HG02870 (cell line): ENCODE data around the gene YWHAH.

Source experiments
- ATAC-seq: cut with Tn5 transposase; IDR thresholded peaks from one replicate; pipeline ENCODE4 v1.9.1; 2021; ENCODE audit warnings: mild to moderate bottlenecking, moderate library complexity; ENCODE audit not compliant: unreplicated experiment

YWHAH gene

GRCh38 chr22:31947296-31947695 is 3.0 kb downstream of the YWHAH start:
- no peak for ATAC-seq

- no peak for ATAC-seq
Observed at GRCh38 chr22:31948002-31948401, 3.7 kb downstream of the YWHAH start.

- ATAC-seq: no peak
Observed at GRCh38 chr22:31950226-31950625, 5.9 kb downstream of the YWHAH start.

GRCh38 chr22:31951194-31952093 is 7.1 kb downstream of the YWHAH start:
- ATAC-seq: no peak

GRCh38 chr22:31952094-31952401 is 7.7 kb downstream of the YWHAH start:
- ATAC-seq: no peak

GRCh38 chr22:31952472-31952871 is 8.1 kb downstream of the YWHAH start:
- ATAC-seq: no peak

- no peak for ATAC-seq
Observed at GRCh38 chr22:31953261-31953660, 8.9 kb downstream of the YWHAH start.

- no peak for ATAC-seq
Observed at GRCh38 chr22:31954535-31955523, 10.5 kb downstream of the YWHAH start.

GRCh38 chr22:31956360-31956759 is 12.0 kb downstream of the YWHAH start:
- no peak for ATAC-seq

GRCh38 chr22:31957970-31958594 is 13.7 kb downstream of the YWHAH start:
- ATAC-seq: no peak

GRCh38 chr22:31958625-31959239 is 14.4 kb downstream of the YWHAH start:
- ATAC-seq: no peak

- no peak for ATAC-seq
Observed at GRCh38 chr22:31960767-31961166, 16.4 kb downstream of the YWHAH start.

- no peak for ATAC-seq
Observed at GRCh38 chr22:31962387-31963125, 18.2 kb downstream of the YWHAH start.

GRCh38 chr22:31968022-31968421 is 23.7 kb downstream of the YWHAH start:
- no peak for ATAC-seq

GRCh38 chr22:31969789-31970489 is 25.6 kb downstream of the YWHAH start:
- ATAC-seq: peak; percentile 56

GRCh38 chr22:31970490-31971444 is 26.4 kb downstream of the YWHAH start:
- peak; percentile 47 for ATAC-seq

- ATAC-seq: no peak
Observed at GRCh38 chr22:31972180-31972579, 27.8 kb downstream of the YWHAH start.

GRCh38 chr22:31973739-31974138 is 29.4 kb downstream of the YWHAH start:
- no peak for ATAC-seq
